ENCODE data around the gene SRPX.

The SRPX gene

DNA sequence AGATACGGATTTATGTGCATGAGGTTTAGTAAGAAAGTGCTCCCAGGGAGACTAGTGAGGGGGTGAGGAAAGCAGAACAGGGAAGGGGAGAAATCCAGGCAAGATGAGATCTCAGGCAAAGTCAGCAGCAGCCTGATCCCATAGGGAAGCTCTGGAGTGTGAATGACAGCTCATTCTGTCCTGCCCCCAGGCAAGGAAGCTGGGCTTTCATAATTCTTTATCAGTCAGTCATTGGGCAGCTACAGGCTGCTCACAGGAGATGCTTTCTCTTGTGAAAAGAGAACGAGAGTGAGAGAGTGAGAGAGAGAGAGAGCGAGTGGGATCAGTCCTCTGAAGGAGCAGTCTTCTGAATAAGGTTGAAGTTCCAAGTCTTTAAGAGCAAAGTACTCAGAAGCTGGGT, 48.1 kb downstream of the SRPX start:
- Histone ChIP-seq H3K4me1 (ENCODE audit: control insufficient read depth in 2 of 2, insufficient read depth in 2 of 2, low read length in 2 of 2) (no peaks in the 10 kb centered on the region), H3K9me3 (ENCODE audit: control insufficient read depth in 2 of 2, low read length in 2 of 2) (no peaks in the 10 kb centered on the region), H3K36me3 (ENCODE audit: control insufficient read depth in 2 of 2, insufficient read depth in 2 of 2, low read length in 2 of 2) (no peaks in the 10 kb centered on the region), H3K4me3 (ENCODE audit: low read length in 2 of 2) (no peak overlapping the region), H3K27me3 (ENCODE audit: control insufficient read depth in 2 of 2, insufficient read depth in 2 of 2, low read length in 2 of 2) (peaks cover 0 to 2% of the 10 kb centered on the region in 2 donors), H3K27ac (ENCODE audit: low read depth in 2 of 2, low read length in 2 of 2) (no peak overlapping the region), H3K9ac (ENCODE audit: low read depth in 1 of 2, low read length in 2 of 2) (no peak overlapping the region)

- Histone ChIP-seq H3K4me1 (ENCODE audit: control insufficient read depth in 2 of 2, insufficient read depth in 2 of 2, low read length in 2 of 2) (no peaks in the 10 kb centered on the region), H3K4me3 (ENCODE audit: low read length in 2 of 2) (no peak overlapping the region), H3K9me3 (ENCODE audit: control insufficient read depth in 2 of 2, low read length in 2 of 2) (no peaks in the 10 kb centered on the region), H3K27ac (ENCODE audit: low read depth in 2 of 2, low read length in 2 of 2) (no peak overlapping the region), H3K27me3 (ENCODE audit: control insufficient read depth in 2 of 2, insufficient read depth in 2 of 2, low read length in 2 of 2) (peaks cover 0 to 2% of the 10 kb centered on the region in 2 donors), H3K36me3 (ENCODE audit: control insufficient read depth in 2 of 2, insufficient read depth in 2 of 2, low read length in 2 of 2) (no peaks in the 10 kb centered on the region), H3K9ac (ENCODE audit: low read depth in 1 of 2, low read length in 2 of 2) (no peak overlapping the region)
Observed at GRCh38 chrX:38170556-38170955, 50.1 kb downstream of the SRPX start.

GRCh38 chrX:38166478-38167083, 54.1 kb downstream of the SRPX start:
- Histone ChIP-seq H3K4me1 (ENCODE audit: control insufficient read depth in 2 of 2, insufficient read depth in 2 of 2, low read length in 2 of 2) (no peaks in the 10 kb centered on the region), H3K9ac (ENCODE audit: low read depth in 1 of 2, low read length in 2 of 2) (no peak overlapping the region), H3K36me3 (ENCODE audit: control insufficient read depth in 2 of 2, insufficient read depth in 2 of 2, low read length in 2 of 2) (no peaks in the 10 kb centered on the region), H3K27ac (ENCODE audit: low read depth in 2 of 2, low read length in 2 of 2) (no peak overlapping the region), H3K4me3 (ENCODE audit: low read length in 2 of 2) (no peak overlapping the region), H3K9me3 (ENCODE audit: control insufficient read depth in 2 of 2, low read length in 2 of 2) (no peaks in the 10 kb centered on the region), H3K27me3 (ENCODE audit: control insufficient read depth in 2 of 2, insufficient read depth in 2 of 2, low read length in 2 of 2) (peaks cover 0 to 2% of the 10 kb centered on the region in 2 donors)

GRCh38 chrX:38165023-38165422, 55.6 kb downstream of the SRPX start:
- Histone ChIP-seq H3K36me3 (ENCODE audit: control insufficient read depth in 2 of 2, insufficient read depth in 2 of 2, low read length in 2 of 2) (no peaks in the 10 kb centered on the region), H3K9ac (ENCODE audit: low read depth in 1 of 2, low read length in 2 of 2) (no peak overlapping the region), H3K4me1 (ENCODE audit: control insufficient read depth in 2 of 2, insufficient read depth in 2 of 2, low read length in 2 of 2) (no peaks in the 10 kb centered on the region), H3K27ac (ENCODE audit: low read depth in 2 of 2, low read length in 2 of 2) (no peak overlapping the region), H3K4me3 (ENCODE audit: low read length in 2 of 2) (no peak overlapping the region), H3K27me3 (ENCODE audit: control insufficient read depth in 2 of 2, insufficient read depth in 2 of 2, low read length in 2 of 2) (peaks cover 0 to 2% of the 10 kb centered on the region in 2 donors), H3K9me3 (ENCODE audit: control insufficient read depth in 2 of 2, low read length in 2 of 2) (no peaks in the 10 kb centered on the region)

DNA sequence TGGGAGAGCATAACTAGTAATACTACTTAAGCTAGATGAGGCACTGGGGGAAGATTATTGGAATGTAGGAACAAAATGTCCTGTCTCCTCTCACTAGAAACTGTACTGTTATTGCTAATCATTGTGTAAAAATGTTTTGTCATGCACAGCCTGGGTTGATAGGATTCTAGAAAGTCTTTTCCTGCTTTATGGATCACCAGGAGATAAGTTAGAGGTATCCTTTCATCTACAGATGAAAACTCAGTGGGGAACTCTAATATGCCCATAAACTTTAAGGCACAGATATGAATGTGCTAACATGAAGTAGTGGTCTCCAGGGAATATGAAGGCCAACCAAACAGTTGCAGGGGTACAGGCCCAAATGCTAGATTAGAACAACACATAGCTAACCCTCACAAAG, 57.5 kb downstream of the SRPX start:
- no peaks in the 10 kb centered on the region for H3K9me3 ChIP-seq (ENCODE audit: control insufficient read depth in 2 of 2, low read length in 2 of 2)
- H3K27ac ChIP-seq (ENCODE audit: low read depth in 2 of 2, low read length in 2 of 2), result no peak overlapping the region
- no peaks in the 10 kb centered on the region for H3K4me1 ChIP-seq (ENCODE audit: control insufficient read depth in 2 of 2, insufficient read depth in 2 of 2, low read length in 2 of 2)
- no peak overlapping the region for H3K9ac ChIP-seq (ENCODE audit: low read depth in 1 of 2, low read length in 2 of 2)
- H3K4me3 ChIP-seq (ENCODE audit: low read length in 2 of 2), result no peak overlapping the region
- H3K36me3 ChIP-seq (ENCODE audit: control insufficient read depth in 2 of 2, insufficient read depth in 2 of 2, low read length in 2 of 2), result no peaks in the 10 kb centered on the region
- peaks cover 0 to 2% of the 10 kb centered on the region in 2 donors for H3K27me3 ChIP-seq (ENCODE audit: control insufficient read depth in 2 of 2, insufficient read depth in 2 of 2, low read length in 2 of 2)

DNA sequence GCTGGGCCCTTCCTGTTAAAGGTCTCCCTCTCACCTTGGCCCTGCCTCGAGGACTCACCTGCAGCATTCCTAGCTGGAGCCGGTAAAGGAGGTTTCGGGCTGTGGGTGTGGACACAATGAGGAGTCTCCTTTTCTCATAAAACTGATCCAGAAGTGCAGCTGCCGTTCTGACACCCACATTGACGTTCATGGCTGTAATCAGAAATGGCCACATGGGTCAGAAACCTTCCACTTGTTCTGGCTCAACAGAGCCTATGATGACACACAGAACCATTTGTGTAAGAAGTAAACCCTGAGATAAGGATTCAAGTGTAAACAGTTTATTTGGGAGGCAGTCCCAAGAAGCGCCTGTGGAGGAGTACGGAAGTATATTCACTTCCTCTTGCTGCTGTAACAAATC, 63.8 kb downstream of the SRPX start:
- H3K9ac ChIP-seq (ENCODE audit: low read depth in 1 of 2, low read length in 2 of 2), result no peak overlapping the region
- H3K27ac ChIP-seq (ENCODE audit: low read depth in 2 of 2, low read length in 2 of 2), result peak overlapping the region; percentile 26 to 61
- peaks cover 0 to 5% of the 10 kb centered on the region in 2 donors for H3K4me1 ChIP-seq (ENCODE audit: control insufficient read depth in 2 of 2, insufficient read depth in 2 of 2, low read length in 2 of 2)

DNA sequence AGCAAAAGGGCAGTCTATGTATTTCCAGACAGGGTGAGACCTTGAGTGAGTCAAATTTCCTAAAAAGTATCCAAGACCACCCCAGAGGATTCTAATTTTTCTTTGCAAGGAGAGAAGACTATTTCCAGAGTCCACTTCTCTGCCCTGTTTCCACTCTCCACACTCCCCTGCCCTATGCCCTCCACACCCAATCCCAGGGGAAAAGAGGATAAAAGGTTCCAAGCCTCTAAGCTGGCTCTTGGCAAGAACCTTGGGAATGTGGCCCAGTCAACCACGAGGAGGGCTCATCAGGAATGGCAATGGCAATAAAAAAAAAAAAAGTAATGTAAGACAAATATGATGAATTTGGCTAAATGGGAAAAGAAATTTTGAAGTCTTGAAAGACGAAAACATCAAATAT, 65.9 kb downstream of the SRPX start:
- Histone ChIP-seq H3K27me3 (ENCODE audit: control insufficient read depth in 2 of 2, insufficient read depth in 2 of 2, low read length in 2 of 2) (peaks cover 0 to 7% of the 10 kb centered on the region in 2 donors), H3K27ac (ENCODE audit: low read depth in 2 of 2, low read length in 2 of 2) (no peak overlapping the region), H3K9ac (ENCODE audit: low read depth in 1 of 2, low read length in 2 of 2) (no peak overlapping the region), H3K4me3 (ENCODE audit: low read length in 2 of 2) (no peak overlapping the region), H3K9me3 (ENCODE audit: control insufficient read depth in 2 of 2, low read length in 2 of 2) (no peaks in the 10 kb centered on the region), H3K4me1 (ENCODE audit: control insufficient read depth in 2 of 2, insufficient read depth in 2 of 2, low read length in 2 of 2) (peaks cover 0 to 5% of the 10 kb centered on the region in 2 donors), H3K36me3 (ENCODE audit: control insufficient read depth in 2 of 2, insufficient read depth in 2 of 2, low read length in 2 of 2) (no peaks in the 10 kb centered on the region)

More for the DNA sequence above, 63.8 kb downstream of the SRPX start:
- no peaks in the 10 kb centered on the region for H3K9me3 ChIP-seq (ENCODE audit: control insufficient read depth in 2 of 2, low read length in 2 of 2)
- H3K36me3 ChIP-seq (ENCODE audit: control insufficient read depth in 2 of 2, insufficient read depth in 2 of 2, low read length in 2 of 2), result no peaks in the 10 kb centered on the region
- H3K4me3 ChIP-seq (ENCODE audit: low read length in 2 of 2), result no peak overlapping the region
- peaks cover 0 to 4% of the 10 kb centered on the region in 2 donors for H3K27me3 ChIP-seq (ENCODE audit: control insufficient read depth in 2 of 2, insufficient read depth in 2 of 2, low read length in 2 of 2)

DNA sequence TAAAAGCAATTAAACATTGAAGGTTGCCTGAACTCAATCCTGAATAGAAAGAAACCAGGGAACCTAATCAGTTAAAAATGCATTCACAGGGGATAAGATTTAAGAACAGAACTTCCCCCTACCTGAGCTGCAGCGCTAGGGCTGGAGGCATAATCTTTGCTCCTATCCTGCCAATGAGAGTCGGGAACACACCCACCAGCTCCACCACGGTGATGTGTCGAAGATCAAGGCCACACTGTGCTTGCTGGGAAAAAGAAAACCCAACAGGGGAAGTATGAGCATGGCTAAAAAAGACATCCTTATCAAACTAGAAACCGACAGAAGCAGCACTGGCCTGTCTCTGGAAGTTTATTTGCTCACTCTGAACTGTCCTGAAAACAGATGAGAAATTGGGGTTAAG, 66.3 kb downstream of the SRPX start:
- no peak overlapping the region for H3K4me3 ChIP-seq (ENCODE audit: low read length in 2 of 2)
- H3K4me1 ChIP-seq (ENCODE audit: control insufficient read depth in 2 of 2, insufficient read depth in 2 of 2, low read length in 2 of 2), result peaks cover 0 to 5% of the 10 kb centered on the region in 2 donors
- H3K36me3 ChIP-seq (ENCODE audit: control insufficient read depth in 2 of 2, insufficient read depth in 2 of 2, low read length in 2 of 2), result no peaks in the 10 kb centered on the region
- peaks cover 0 to 7% of the 10 kb centered on the region in 2 donors for H3K27me3 ChIP-seq (ENCODE audit: control insufficient read depth in 2 of 2, insufficient read depth in 2 of 2, low read length in 2 of 2)
- H3K9me3 ChIP-seq (ENCODE audit: control insufficient read depth in 2 of 2, low read length in 2 of 2), result no peaks in the 10 kb centered on the region
- no peak overlapping the region for H3K9ac ChIP-seq (ENCODE audit: low read depth in 1 of 2, low read length in 2 of 2)
- H3K27ac ChIP-seq (ENCODE audit: low read depth in 2 of 2, low read length in 2 of 2), result no peak overlapping the region

- no peaks in the 10 kb centered on the region for H3K9me3 ChIP-seq (ENCODE audit: control insufficient read depth in 2 of 2, low read length in 2 of 2)
- peaks cover 0 to 6% of the 10 kb centered on the region in 2 donors for H3K27me3 ChIP-seq (ENCODE audit: control insufficient read depth in 2 of 2, insufficient read depth in 2 of 2, low read length in 2 of 2)
- no peak overlapping the region for H3K9ac ChIP-seq (ENCODE audit: low read depth in 1 of 2, low read length in 2 of 2)
- no peak overlapping the region for H3K4me3 ChIP-seq (ENCODE audit: low read length in 2 of 2)
- no peaks in the 10 kb centered on the region for H3K36me3 ChIP-seq (ENCODE audit: control insufficient read depth in 2 of 2, insufficient read depth in 2 of 2, low read length in 2 of 2)
- no peak overlapping the region for H3K27ac ChIP-seq (ENCODE audit: low read depth in 2 of 2, low read length in 2 of 2)
- H3K4me1 ChIP-seq (ENCODE audit: control insufficient read depth in 2 of 2, insufficient read depth in 2 of 2, low read length in 2 of 2), result no peaks in the 10 kb centered on the region
Observed at GRCh38 chrX:38151441-38151840, 69.2 kb downstream of the SRPX start.

GRCh38 chrX:38150993-38151392, 69.7 kb downstream of the SRPX start:
- Histone ChIP-seq H3K27ac (ENCODE audit: low read depth in 2 of 2, low read length in 2 of 2) (no peak overlapping the region), H3K4me1 (ENCODE audit: control insufficient read depth in 2 of 2, insufficient read depth in 2 of 2, low read length in 2 of 2) (no peaks in the 10 kb centered on the region), H3K9me3 (ENCODE audit: control insufficient read depth in 2 of 2, low read length in 2 of 2) (no peaks in the 10 kb centered on the region), H3K36me3 (ENCODE audit: control insufficient read depth in 2 of 2, insufficient read depth in 2 of 2, low read length in 2 of 2) (no peaks in the 10 kb centered on the region), H3K27me3 (ENCODE audit: control insufficient read depth in 2 of 2, insufficient read depth in 2 of 2, low read length in 2 of 2) (peaks cover 0 to 6% of the 10 kb centered on the region in 2 donors), H3K4me3 (ENCODE audit: low read length in 2 of 2) (no peak overlapping the region), H3K9ac (ENCODE audit: low read depth in 1 of 2, low read length in 2 of 2) (no peak overlapping the region)

All from mucosa of rectum (tissue), 2 donors.